GM10248 (cell line): ENCODE data around the gene NR1D2.

Experiments used
- CTCF ChIA-PET: fragments of 300-600 bp; sonication (Branson Sonifier 250); formaldehyde crosslinking; extraction: SDS; loops from one replicate; lab custom pipeline; 2021; ENCODE audit warnings: antibody characterized with exemption; lab: Yijun Ruan, JAX
- POLR2A ChIA-PET: fragments of 350-650 bp; sonication (Branson Sonifier 250); formaldehyde crosslinking; extraction: SDS; loops from one replicate; lab custom pipeline; 2020; ENCODE audit warnings: antibody characterized with exemption; lab: Yijun Ruan, JAX
- DNase-seq: peaks from one replicate; pipeline ENCODE4 v3.0.0; 2012; ENCODE audit errors: extremely low spot score
- CTCF ChIP-seq: IDR thresholded peaks from 2 replicates; pipeline ENCODE4 v1.5.1; 2012; ENCODE audit warnings: mild to moderate bottlenecking, low read depth; ENCODE audit errors: extremely low read depth, missing control alignments, control extremely low read depth

The NR1D2 gene

GRCh38 chr3:23981955-23982354 lies 36.9 kb downstream of the NR1D2 start:
- CTCF ChIA-PET = interaction anchor here (1.0 to 4.1 kb wide), 5 partner anchors 13 to 31 kb away, joined by 3 to 22 read pairs (median 5); no protein-coding TSS in a partner anchor
- POLR2A ChIA-PET = no interaction called here
- no peak for TF ChIP-seq CTCF
- no peak for DNase-seq

- ChIA-PET POLR2A (no interaction called here), CTCF (interaction anchor here (1.0 to 4.1 kb wide), 3 partner anchors 10 to 14 kb away, joined by 3 to 20 read pairs (median 5); no protein-coding TSS in a partner anchor)
These were observed 39.8 kb downstream of the NR1D2 start for GRCh38 chr3:23984934-23985333.

GRCh38 chr3:23985747-23986544 lies 40.9 kb downstream of the NR1D2 start:
- CTCF ChIA-PET = interaction anchor here (1.0 to 1.2 kb wide), 2 partner anchors 11 to 15 kb away, joined by 3 to 5 read pairs; no protein-coding TSS in a partner anchor
- no peak for TF ChIP-seq CTCF
- POLR2A ChIA-PET = no interaction called here
- no peak for DNase-seq

More at GRCh38 chr3:23984934-23985333, 39.8 kb downstream of the NR1D2 start:
- TF ChIP-seq CTCF = no peak
- no peak for DNase-seq

GRCh38 chr3:23987356-23987755 lies 42.3 kb downstream of the NR1D2 start:
- no peak for TF ChIP-seq CTCF
- no peak for DNase-seq
- ChIA-PET CTCF (no interaction called here), POLR2A (no interaction called here)

- CTCF ChIA-PET = interaction anchor here (0.9 to 1.4 kb wide), 3 partner anchors 8 to 22 kb away, joined by 3 to 5 read pairs (median 4); no protein-coding TSS in a partner anchor
- POLR2A ChIA-PET = no interaction called here
These were observed 46.2 kb downstream of the NR1D2 start for GRCh38 chr3:23991306-23991682.

More at GRCh38 chr3:23991306-23991682, 46.2 kb downstream of the NR1D2 start:
- DNase-seq = no peak
- TF ChIP-seq CTCF = no peak
